Keratinocyte (primary cell): ENCODE measurements around the gene C2CD5. TPM values are rescaled to one million over a fixed set of nuclear protein-coding genes. Genes with fewer than 3 reads are reported as not detected.
A peak's percentile ranks its signal among the peaks of the same experiment; 100 is the strongest.

Source experiments
- DNase-seq: peaks from one replicate; pipeline ENCODE4 v3.0.0-alpha.2; 2011; ENCODE audit warnings: low read depth, missing footprints, low spot score
- FAIRE-seq: peaks from 2 replicates; lab custom pipeline; 2011; peaks lifted over from hg19 to GRCh38; lab: Jason Lieb, UNC
- H2AFZ ChIP-seq: 2 replicates; pipeline ENCODE4 v1.6.0; 2012; ENCODE audit warnings: low read length, control low read depth, inconsistent platforms; ENCODE audit not compliant: control insufficient read depth
- H3K27ac ChIP-seq: 2 replicates; pipeline ENCODE4 v1.5.1; 2011; ENCODE audit warnings: low read length; ENCODE audit not compliant: control insufficient read depth, insufficient read depth
- H3K27me3 ChIP-seq: 3 replicates; pipeline ENCODE4 v1.6.0; 2011; ENCODE audit warnings: low read length; ENCODE audit not compliant: control insufficient read depth, insufficient read depth; ENCODE audit errors: extremely low read depth
- H3K36me3 ChIP-seq, 2 experiments: 2 replicates in 1 of 2; 3 replicates in 1 of 2; pipeline ENCODE4 v1.5.1; 2011; ENCODE audit warnings: low read length in 2 of 2, mild to moderate bottlenecking in 1 of 2; ENCODE audit not compliant: control insufficient read depth in 2 of 2, insufficient read depth in 2 of 2; ENCODE audit errors: extremely low read depth in 1 of 2
- H3K4me1 ChIP-seq: 3 replicates; pipeline ENCODE4 v1.5.1; 2011; ENCODE audit warnings: low read length; ENCODE audit not compliant: control insufficient read depth, insufficient read depth; ENCODE audit errors: extremely low read depth
- H3K4me2 ChIP-seq: 3 replicates; pipeline ENCODE4 v1.6.0; 2011; ENCODE audit warnings: low read depth, low read length; ENCODE audit not compliant: control insufficient read depth, insufficient read depth; ENCODE audit errors: extremely low read depth
- H3K4me3 ChIP-seq, 3 experiments: fragments of 200-600 bp in 1 of 3; sonication (generic) in 1 of 3; 2 replicates in 2 of 3; 3 replicates in 1 of 3; pipeline ENCODE4 v1.5.1; 2011 to 2016; ENCODE audit warnings: low read length in 3 of 3, mild to moderate bottlenecking in 3 of 3, control low read depth in 2 of 3, inconsistent platforms in 1 of 3, low read depth in 1 of 3, mixed read lengths in 1 of 3, mixed run types in 1 of 3, moderate library complexity in 1 of 3; ENCODE audit not compliant: control insufficient read depth in 2 of 3, insufficient read depth in 2 of 3; ENCODE audit errors: extremely low read depth in 1 of 3
- H3K79me2 ChIP-seq: 2 replicates; pipeline ENCODE4 v1.6.0; 2012; ENCODE audit warnings: low read length; ENCODE audit not compliant: control insufficient read depth, insufficient read depth
- H3K9ac ChIP-seq: 3 replicates; pipeline ENCODE4 v1.6.0; 2011; ENCODE audit warnings: low read length; ENCODE audit not compliant: control insufficient read depth, insufficient read depth; ENCODE audit errors: extremely low read depth
- H3K9me1 ChIP-seq: 3 replicates; pipeline ENCODE4 v1.6.0; 2011; ENCODE audit warnings: low read length; ENCODE audit not compliant: control insufficient read depth, insufficient read depth; ENCODE audit errors: extremely low read depth
- H3K9me3 ChIP-seq: 2 replicates; pipeline ENCODE4 v1.5.1; 2012; ENCODE audit warnings: low read depth, low read length; ENCODE audit not compliant: control insufficient read depth
- H4K20me1 ChIP-seq: 3 replicates; pipeline ENCODE4 v1.6.0; 2011; ENCODE audit warnings: low read length; ENCODE audit not compliant: control insufficient read depth, insufficient read depth; ENCODE audit errors: extremely low read depth
- CTCF ChIP-seq, 3 experiments: IDR thresholded peaks in 1 of 3; conservative IDR thresholded peaks in 1 of 3; optimal IDR thresholded peaks in 1 of 3; 2 replicates in 2 of 3; 3 replicates in 1 of 3; pipeline versions ENCODE3 to v1.5.1; 2011; ENCODE audit warnings: low read length in 3 of 3, mild to moderate bottlenecking in 3 of 3, moderate library complexity in 2 of 3, control low read depth in 1 of 3, inconsistent platforms in 1 of 3; ENCODE audit not compliant: insufficient read depth in 2 of 3; ENCODE audit errors: extremely low read depth in 1 of 3
- EZH2 ChIP-seq: IDR thresholded peaks from one replicate; pipeline ENCODE4 v1.6.1; 2012; ENCODE audit warnings: inconsistent platforms, mild to moderate bottlenecking, low read length, moderate library complexity
- dilution Hi-C: fragments of 300-500 bp; cut with MboI; formaldehyde crosslinking; loops from one replicate; pipeline ENCODE4 v1.7.0; 2020; ENCODE audit warnings: low sequenced_read_pairs; ENCODE audit not compliant: extremely low pct_ligation_motif_present
- polyA plus RNA-seq, 5 experiments: library from polyadenylated mRNA; depleted of rRNA in 3 of 5; stranded (reverse) in 3 of 5; stranded (forward) in 1 of 5; unstranded in 1 of 5; fragments of >200 nt; gene quantifications; 1 replicate in 1 of 5; 2 replicates in 3 of 5; 3 replicates in 1 of 5; pipeline versions ENCODE4 v1.2.1 to v1.2.3, GENCODE V29; 2011 to 2012; ENCODE audit warnings: missing spikeins in 2 of 5, low read depth in 1 of 5, low replicate concordance in 1 of 5

The C2CD5 gene
- polyA plus RNA-seq, 1 donor (not counting 4 experiments of a cell fraction or from before 2014, with no cell fraction given), result 17.7 TPM

- H3K9ac ChIP-seq, result no peak overlapping the region
- no peak overlapping the region for H3K4me3 ChIP-seq
- TF ChIP-seq EZH2, result no peak
- TF ChIP-seq CTCF (optimal IDR thresholded peaks at IDR 0.05 in 1 of 3, IDR thresholded peaks at IDR 0.05 in 1 of 3, conservative IDR thresholded peaks at IDR 0.05 in 1 of 3; ENCODE audit: extremely low read depth in 1 of 3, insufficient read depth in 2 of 3, low read length in 3 of 3), result no peak
- H3K9me1 ChIP-seq, result no peaks in the 10 kb centered on the region
- dilution Hi-C loops, result no loop called here
- H3K4me2 ChIP-seq, result peak overlapping the region; percentile 27
- H3K27me3 ChIP-seq, result no peaks in the 10 kb centered on the region
- DNase-seq (no peak), FAIRE-seq (no peak)
- no peaks in the 10 kb centered on the region for H3K9me3 ChIP-seq
- H4K20me1 ChIP-seq, result no peaks in the 10 kb centered on the region
- H3K79me2 ChIP-seq, result no peaks in the 10 kb centered on the region
- peak overlapping the region; percentile 3 for H3K27ac ChIP-seq
- peaks cover 25% of the 10 kb centered on the region for H3K4me1 ChIP-seq
- peaks cover 2 to 4% of the 10 kb centered on the region in 2 experiments for H3K36me3 ChIP-seq
- no peak overlapping the region for H2AFZ ChIP-seq
These were observed 16.3 kb downstream of the C2CD5 start for GRCh38 chr12:22527999-22528398.

GRCh38 chr12:22526836-22527235 is 17.5 kb downstream of the C2CD5 start:
- Histone ChIP-seq H3K4me2 (no peak overlapping the region), H3K9me1 (no peaks in the 10 kb centered on the region), H3K4me3 (no peak overlapping the region), H3K9me3 (no peaks in the 10 kb centered on the region), H2AFZ (no peak overlapping the region), H4K20me1 (no peaks in the 10 kb centered on the region), H3K79me2 (no peaks in the 10 kb centered on the region), H3K27ac (no peak overlapping the region), H3K36me3 (peaks cover 2 to 4% of the 10 kb centered on the region in 2 experiments), H3K9ac (no peak overlapping the region), H3K27me3 (no peaks in the 10 kb centered on the region), H3K4me1 (peaks cover 25% of the 10 kb centered on the region)
- FAIRE-seq, result no peak
- dilution Hi-C loops, result no loop called here
- no peak for DNase-seq
- TF ChIP-seq CTCF (optimal IDR thresholded peaks at IDR 0.05 in 1 of 3, IDR thresholded peaks at IDR 0.05 in 1 of 3, conservative IDR thresholded peaks at IDR 0.05 in 1 of 3; ENCODE audit: extremely low read depth in 1 of 3, insufficient read depth in 2 of 3, low read length in 3 of 3), result no peak
- TF ChIP-seq EZH2, result no peak
